ENCODE data around the gene PRM2.

Gene PRM2

GRCh38 chr16:11312718-11313492 is 36.6 kb upstream of the PRM2 start:
- no peak overlapping the region for H3K4me3 ChIP-seq (ENCODE audit: control insufficient read depth, low read depth, low read length)
- no peak for TF ChIP-seq CTCF (conservative IDR thresholded peaks at IDR 0.05; ENCODE audit: control insufficient read depth, insufficient read depth, low read depth, low read length)
- peak; percentile 17 for DNase-seq (ENCODE audit: low read depth)

- H3K4me3 ChIP-seq (ENCODE audit: control insufficient read depth, low read depth, low read length), result no peak overlapping the region
- DNase-seq (ENCODE audit: low read depth), result no peak
- TF ChIP-seq CTCF (conservative IDR thresholded peaks at IDR 0.05; ENCODE audit: control insufficient read depth, insufficient read depth, low read depth, low read length), result no peak
These were observed 34.8 kb upstream of the PRM2 start for GRCh38 chr16:11310997-11311561.

- no peak for DNase-seq (ENCODE audit: low read depth)
- H3K4me3 ChIP-seq (ENCODE audit: control insufficient read depth, low read depth, low read length), result no peak overlapping the region
- TF ChIP-seq CTCF (conservative IDR thresholded peaks at IDR 0.05; ENCODE audit: control insufficient read depth, insufficient read depth, low read depth, low read length), result no peak
These were observed 34.3 kb upstream of the PRM2 start for GRCh38 chr16:11310634-11310977.

GRCh38 chr16:11309895-11310633 is 33.8 kb upstream of the PRM2 start:
- TF ChIP-seq CTCF (conservative IDR thresholded peaks at IDR 0.05; ENCODE audit: control insufficient read depth, insufficient read depth, low read depth, low read length), result no peak
- no peak overlapping the region for H3K4me3 ChIP-seq (ENCODE audit: control insufficient read depth, low read depth, low read length)
- DNase-seq (ENCODE audit: low read depth), result no peak

GRCh38 chr16:11308493-11309283 is 32.4 kb upstream of the PRM2 start:
- no peak for DNase-seq (ENCODE audit: low read depth)
- TF ChIP-seq CTCF (conservative IDR thresholded peaks at IDR 0.05; ENCODE audit: control insufficient read depth, insufficient read depth, low read depth, low read length), result no peak
- no peak overlapping the region for H3K4me3 ChIP-seq (ENCODE audit: control insufficient read depth, low read depth, low read length)

All from fibroblast of mammary gland (primary cell).